Liver (tissue), 9 donors: ENCODE results near the gene CHEK2. TPM values are rescaled to one million over a fixed set of nuclear protein-coding genes. Genes with fewer than 3 reads are reported as not detected.

Source experiments
- DNase-seq: peaks from one replicate; pipeline ENCODE4 v3.0.0-alpha.2; 2017; ENCODE audit warnings: low spot score
- H3K27ac ChIP-seq, 2 donors: one replicate each; pipeline ENCODE4 v1.7.0; 2013; ENCODE audit warnings: inconsistent platforms in 2 of 2, low read length in 2 of 2, control low read depth in 1 of 2, low read depth in 1 of 2, mild to moderate bottlenecking in 1 of 2
- H3K27me3 ChIP-seq, 4 donors: one replicate each; pipeline versions ENCODE4 v1.6.1 to v1.7.0; 2013; ENCODE audit warnings: low read length in 3 of 4, inconsistent platforms in 1 of 4, mild to moderate bottlenecking in 1 of 4, moderate library complexity in 1 of 4; ENCODE audit not compliant: control insufficient read depth in 4 of 4, insufficient read depth in 4 of 4
- H3K36me3 ChIP-seq, 4 donors: one replicate each; pipeline versions ENCODE4 v1.6.1 to v1.7.0; 2013; ENCODE audit warnings: low read length in 3 of 4, mild to moderate bottlenecking in 3 of 4, low read depth in 1 of 4, moderate library complexity in 1 of 4; ENCODE audit not compliant: control insufficient read depth in 4 of 4, insufficient read depth in 3 of 4
- H3K4me1 ChIP-seq, 4 donors: one replicate each; pipeline versions ENCODE4 v1.6.1 to v1.7.0; 2013; ENCODE audit warnings: low read length in 3 of 4, mild to moderate bottlenecking in 3 of 4, moderate library complexity in 1 of 4; ENCODE audit not compliant: control insufficient read depth in 4 of 4, insufficient read depth in 4 of 4
- H3K4me3 ChIP-seq, 3 donors: one replicate each; pipeline versions ENCODE4 v1.6.1 to v1.7.0; 2013; ENCODE audit warnings: low read length in 3 of 3, control low read depth in 1 of 3, low read depth in 1 of 3, mild to moderate bottlenecking in 1 of 3
- H3K9ac ChIP-seq, 2 donors: one replicate each; pipeline ENCODE4 v1.7.0; 2013; ENCODE audit warnings: low read length in 2 of 2, mild to moderate bottlenecking in 2 of 2, moderate library complexity in 2 of 2, control low read depth in 1 of 2, low read depth in 1 of 2
- H3K9me3 ChIP-seq, 4 donors: one replicate each; pipeline versions ENCODE4 v1.6.1 to v1.7.0; 2013; ENCODE audit warnings: low read length in 3 of 4; ENCODE audit not compliant: control insufficient read depth in 4 of 4
- EGR1 ChIP-seq, 2 donors: IDR thresholded peaks; 2 replicates each; pipeline ENCODE4 v1.6.1; 2016 to 2018; ENCODE audit warnings: antibody characterized with exemption in 2 of 2, low read depth in 2 of 2
- FOXA1 ChIP-seq: IDR thresholded peaks from 2 replicates; pipeline ENCODE4 v1.6.1; 2016; ENCODE audit warnings: antibody characterized with exemption
- FOXA2 ChIP-seq: IDR thresholded peaks from 2 replicates; pipeline ENCODE4 v1.6.1; 2016; ENCODE audit warnings: antibody characterized with exemption
- GABPA ChIP-seq, 2 donors: IDR thresholded peaks in 1 of 2; conservative IDR thresholded peaks in 1 of 2; 2 replicates each; pipeline ENCODE4 v1.6.1; 2016; ENCODE audit warnings: antibody characterized with exemption in 2 of 2, mild to moderate bottlenecking in 1 of 2, moderate library complexity in 1 of 2
- HNF4A ChIP-seq, 2 donors: conservative IDR thresholded peaks; 2 replicates each; pipeline ENCODE4 v1.6.1; 2016; ENCODE audit warnings: antibody characterized with exemption in 2 of 2, mild to moderate bottlenecking in 2 of 2
- HNF4G ChIP-seq: IDR thresholded peaks from 2 replicates; pipeline ENCODE4 v1.6.1; 2016; ENCODE audit warnings: antibody characterized with exemption
- JUND ChIP-seq, 2 donors: IDR thresholded peaks; 2 replicates each; pipeline ENCODE4 v1.6.1; 2016; ENCODE audit warnings: antibody characterized with exemption in 2 of 2
- NR2F2 ChIP-seq: IDR thresholded peaks from 2 replicates; pipeline ENCODE4 v1.6.1; 2016; ENCODE audit warnings: antibody characterized with exemption
- RAD21 ChIP-seq, 2 donors: IDR thresholded peaks; 2 replicates each; pipeline ENCODE4 v1.6.1; 2016; ENCODE audit warnings: antibody characterized with exemption in 2 of 2, mild to moderate bottlenecking in 2 of 2
- REST ChIP-seq: IDR thresholded peaks from 2 replicates; pipeline ENCODE4 v1.6.1; 2016; ENCODE audit warnings: antibody characterized with exemption, mild to moderate bottlenecking
- SP1 ChIP-seq: IDR thresholded peaks from 2 replicates; pipeline ENCODE4 v1.6.1; 2018; ENCODE audit warnings: antibody characterized with exemption, mild to moderate bottlenecking
- YY1 ChIP-seq: IDR thresholded peaks from 2 replicates; pipeline ENCODE4 v1.6.1; 2016; ENCODE audit warnings: antibody characterized with exemption, mild to moderate bottlenecking
- ZBTB33 ChIP-seq: IDR thresholded peaks from 2 replicates; pipeline ENCODE4 v1.6.1; 2016; ENCODE audit warnings: antibody characterized with exemption
- WGBS: extraction: QIAGEN DNeasy Blood & Tissue Kit; methylation state at CpG from one replicate; pipeline ENCODE4 v1.1.7; 2013; 5-methylcytosine and 5-hydroxymethylcytosine counted together
- polyA plus RNA-seq, 2 donors: library from polyadenylated mRNA; stranded (reverse) in 1 of 2; unstranded in 1 of 2; fragments of 200-250 nt in 1 of 2; fragments of >200 nt in 1 of 2; fragmentation: Nextera tagmentation in 1 of 2; extraction: Ambion mirVana in 1 of 2; gene quantifications; one replicate each; pipeline versions ENCODE4 v1.2.1 to v1.2.3, GENCODE V29; 2013 to 2015
- total RNA-seq, 2 donors: library from RNA; depleted of rRNA; stranded (reverse); fragments of >200 nt; gene quantifications; one replicate each; pipeline ENCODE4 v1.2.3, GENCODE V29; 2014
- TF ChIP-seq, protein P1 (sequence below): IDR thresholded peaks from 2 replicates; pipeline ENCODE4 v1.6.1; 2016; ENCODE audit warnings: antibody characterized with exemption
- donor health status: healthy.
- donor health status: healthy.
- donor health status: healthy.
- donor health status: healthy.
- donor health status: healthy.

The CHEK2 gene
- total and polyA plus RNA-seq, 4 donors = 1.4 to 10.6 (median 2.8) TPM

- no peak for TF ChIP-seq JUND (IDR thresholded peaks at IDR 0.05)
- TF ChIP-seq, protein P1, sequence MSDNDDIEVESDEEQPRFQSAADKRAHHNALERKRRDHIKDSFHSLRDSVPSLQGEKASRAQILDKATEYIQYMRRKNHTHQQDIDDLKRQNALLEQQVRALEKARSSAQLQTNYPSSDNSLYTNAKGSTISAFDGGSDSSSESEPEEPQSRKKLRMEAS = no peak
- no peak for TF ChIP-seq FOXA2
- no peak for TF ChIP-seq ZBTB33
- no peak for TF ChIP-seq RAD21 (IDR thresholded peaks at IDR 0.05)
- Histone ChIP-seq H3K4me3 (no peak overlapping the region), H3K27me3 (no peaks in the 10 kb centered on the region), H3K4me1 (peaks cover 0 to 21% (median 12%) of the 10 kb centered on the region in 4 donors), H3K27ac (no peak overlapping the region), H3K36me3 (no peaks in the 10 kb centered on the region), H3K9me3 (no peaks in the 10 kb centered on the region), H3K9ac (peak overlapping the region in 1 of 2 donors; percentile 28)
- 74% methylated on average over 2 of the region's 2 CpGs for WGBS
- no peak for DNase-seq
These were observed 30.3 kb downstream of the CHEK2 start for GRCh38 chr22:28711341-28711740.

DNA sequence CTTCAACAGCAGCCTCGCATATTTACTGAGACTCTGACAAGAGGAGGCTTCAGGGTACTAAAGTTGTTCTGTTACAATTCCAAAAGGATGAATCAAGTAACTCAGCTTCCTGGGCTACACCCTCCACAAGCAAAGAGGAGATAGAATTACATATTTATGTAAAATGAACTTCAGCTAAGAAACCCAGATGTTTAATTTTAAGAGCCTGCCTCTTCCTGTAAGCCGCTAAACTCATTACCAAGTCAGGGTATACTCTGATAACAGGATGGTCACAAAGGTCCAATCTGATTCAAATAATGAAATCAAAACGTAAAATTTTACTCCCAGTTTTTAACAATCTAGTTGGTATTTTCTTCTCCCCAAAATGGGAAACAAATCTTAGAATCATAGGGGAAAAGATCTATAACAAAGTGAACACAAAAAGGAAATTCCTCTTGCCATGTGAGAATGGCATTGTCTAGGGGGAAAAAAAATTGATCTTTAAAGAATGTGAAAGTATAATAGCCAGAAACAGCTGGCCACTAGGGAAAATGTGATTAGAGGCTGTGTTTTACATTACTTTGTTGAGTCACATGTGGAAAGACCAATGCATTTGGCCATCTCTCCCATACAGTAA, 30.9 kb downstream of the CHEK2 start:
- no peaks in the 10 kb centered on the region for H3K36me3 ChIP-seq
- H3K4me1 ChIP-seq = peaks cover 0 to 21% (median 12%) of the 10 kb centered on the region in 4 donors
- no peak overlapping the region for H3K9ac ChIP-seq
- no peak overlapping the region for H3K4me3 ChIP-seq
- H3K27ac ChIP-seq = peak overlapping the region in 1 of 2 donors; percentile 6
- 78% methylated on average over 3 of the region's 3 CpGs for WGBS
- no peak for DNase-seq
- TF ChIP-seq YY1 (no peak), ZBTB33 (no peak), HNF4G (no peak), SP1 (no peak), NR2F2 (no peak), HNF4A (conservative IDR thresholded peaks at IDR 0.05) (no peak), REST (no peak), EGR1 (IDR thresholded peaks at IDR 0.05; ENCODE audit: low read depth in 2 of 2) (no peak), FOXA2 (no peak), GABPA (IDR thresholded peaks at IDR 0.05 in 1 of 2, conservative IDR thresholded peaks at IDR 0.05 in 1 of 2) (no peak), FOXA1 (no peak)
- no peaks in the 10 kb centered on the region for H3K27me3 ChIP-seq
- no peaks in the 10 kb centered on the region for H3K9me3 ChIP-seq
